ENCODE data around the gene GAB2. TPM values are rescaled to one million over a fixed set of nuclear protein-coding genes. Genes with fewer than 3 reads are reported as not detected.

The GAB2 gene
- polyA plus RNA-seq, 3 donors, result 2.8 to 39.4 (median 4.4) TPM

DNA sequence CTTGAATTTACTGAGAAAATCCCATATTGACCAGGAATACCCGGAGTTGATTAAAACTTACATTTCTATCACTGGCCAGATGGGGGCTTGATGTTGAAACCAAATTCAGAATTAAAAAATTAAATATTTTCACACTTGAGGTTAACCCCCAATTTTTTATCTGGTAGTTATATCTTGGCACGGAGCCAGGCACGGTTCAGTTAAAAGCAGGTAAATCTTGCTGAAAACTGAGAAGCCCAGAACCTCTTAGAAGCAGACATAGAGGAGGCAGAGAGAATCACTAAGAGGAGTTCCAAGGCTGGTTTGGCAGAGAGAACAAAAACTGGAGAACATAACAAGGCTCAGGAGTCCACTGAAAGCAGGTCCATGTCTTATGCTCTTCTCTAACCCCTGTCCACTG lies 151.2 kb downstream of the GAB2 start:
- Histone ChIP-seq H3K9ac (ENCODE audit: insufficient read depth, low read length, poor library complexity, severe bottlenecking) (no peak overlapping the region), H3K79me2 (ENCODE audit: insufficient read depth, low read length) (peaks cover 82% of the 10 kb centered on the region), H3K4me2 (replicated peaks; ENCODE audit: extremely low read depth, low read length, poor library complexity, severe bottlenecking) (no peak overlapping the region), H2AFZ (ENCODE audit: insufficient read depth, low read depth, low read length, poor library complexity, severe bottlenecking) (no peak overlapping the region), H3K9me3 (replicated peaks in 1 of 2; ENCODE audit: control insufficient read depth in 1 of 2, insufficient read depth in 1 of 2, low read length in 2 of 2) (no peaks in the 10 kb centered on the region), H3K27ac (ENCODE audit: low read depth in 1 of 2, low read length in 2 of 2) (peak overlapping the region; percentile 44 to 71), H3K4me1 (ENCODE audit: control insufficient read depth in 1 of 2, insufficient read depth in 2 of 2, low read length in 2 of 2) (peaks cover 3 to 8% of the 10 kb centered on the region in 2 donors), H3K4me3 (replicated peaks in 1 of 3; ENCODE audit: low read depth in 2 of 3, low read length in 3 of 3) (no peak overlapping the region), H4K20me1 (ENCODE audit: insufficient read depth, low read length) (peaks cover 90% of the 10 kb centered on the region), H3K36me3 (replicated peaks in 1 of 2; ENCODE audit: control insufficient read depth in 1 of 2, insufficient read depth in 2 of 2, low read length in 2 of 2) (peaks cover 3 to 32% of the 10 kb centered on the region in 2 donors), H3K27me3 (ENCODE audit: control insufficient read depth in 2 of 2, insufficient read depth in 2 of 2, low read length in 2 of 2) (no peaks in the 10 kb centered on the region)
- H3K27ac Mint-ChIP-seq, result peak overlapping the region; percentile 8 to 84 (median 72)
- H3K4me3 Mint-ChIP-seq, result no peak overlapping the region
- H3K36me3 Mint-ChIP-seq, result peaks cover 32 to 57% of the 10 kb centered on the region in 2 donors
- WGBS (ENCODE audit: insufficient coverage), result no CpG with 5 or more reads among the region's 3 CpGs
- H3K4me1 Mint-ChIP-seq, result peaks cover 16% of the 10 kb centered on the region
- no peaks in the 10 kb centered on the region for H3K9me3 Mint-ChIP-seq
- TF ChIP-seq, protein P1, sequence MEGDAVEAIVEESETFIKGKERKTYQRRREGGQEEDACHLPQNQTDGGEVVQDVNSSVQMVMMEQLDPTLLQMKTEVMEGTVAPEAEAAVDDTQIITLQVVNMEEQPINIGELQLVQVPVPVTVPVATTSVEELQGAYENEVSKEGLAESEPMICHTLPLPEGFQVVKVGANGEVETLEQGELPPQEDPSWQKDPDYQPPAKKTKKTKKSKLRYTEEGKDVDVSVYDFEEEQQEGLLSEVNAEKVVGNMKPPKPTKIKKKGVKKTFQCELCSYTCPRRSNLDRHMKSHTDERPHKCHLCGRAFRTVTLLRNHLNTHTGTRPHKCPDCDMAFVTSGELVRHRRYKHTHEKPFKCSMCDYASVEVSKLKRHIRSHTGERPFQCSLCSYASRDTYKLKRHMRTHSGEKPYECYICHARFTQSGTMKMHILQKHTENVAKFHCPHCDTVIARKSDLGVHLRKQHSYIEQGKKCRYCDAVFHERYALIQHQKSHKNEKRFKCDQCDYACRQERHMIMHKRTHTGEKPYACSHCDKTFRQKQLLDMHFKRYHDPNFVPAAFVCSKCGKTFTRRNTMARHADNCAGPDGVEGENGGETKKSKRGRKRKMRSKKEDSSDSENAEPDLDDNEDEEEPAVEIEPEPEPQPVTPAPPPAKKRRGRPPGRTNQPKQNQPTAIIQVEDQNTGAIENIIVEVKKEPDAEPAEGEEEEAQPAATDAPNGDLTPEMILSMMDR (IDR thresholded peaks at IDR 0.05), result no peak
- intact Hi-C loops (cut with micrococcal nuclease), result no loop called here
- H3K27me3 Mint-ChIP-seq (ENCODE audit: low read depth in 3 of 3), result no peaks in the 10 kb centered on the region
- DNase-seq, result no peak

- WGBS (ENCODE audit: insufficient coverage), result no CpG with 5 or more reads among the region's 3 CpGs
- Mint-ChIP-seq H3K36me3 (peaks cover 31 to 58% of the 10 kb centered on the region in 2 donors), H3K4me3 (no peak overlapping the region), H3K27me3 (ENCODE audit: low read depth in 3 of 3) (no peaks in the 10 kb centered on the region), H3K27ac (peak overlapping the region in 1 of 7 donors; percentile 23), H3K4me1 (peaks cover 16% of the 10 kb centered on the region), H3K9me3 (no peaks in the 10 kb centered on the region)
- TF ChIP-seq, protein P1 (IDR thresholded peaks at IDR 0.05), result no peak
- Histone ChIP-seq H3K9ac (ENCODE audit: insufficient read depth, low read length, poor library complexity, severe bottlenecking) (no peak overlapping the region), H3K9me3 (replicated peaks in 1 of 2; ENCODE audit: control insufficient read depth in 1 of 2, insufficient read depth in 1 of 2, low read length in 2 of 2) (no peaks in the 10 kb centered on the region), H4K20me1 (ENCODE audit: insufficient read depth, low read length) (peaks cover 90% of the 10 kb centered on the region), H3K27me3 (ENCODE audit: control insufficient read depth in 2 of 2, insufficient read depth in 2 of 2, low read length in 2 of 2) (no peaks in the 10 kb centered on the region), H3K36me3 (replicated peaks in 1 of 2; ENCODE audit: control insufficient read depth in 1 of 2, insufficient read depth in 2 of 2, low read length in 2 of 2) (peaks cover 2 to 21% of the 10 kb centered on the region in 2 donors), H2AFZ (ENCODE audit: insufficient read depth, low read depth, low read length, poor library complexity, severe bottlenecking) (no peak overlapping the region), H3K27ac (ENCODE audit: low read depth in 1 of 2, low read length in 2 of 2) (no peak overlapping the region), H3K4me3 (replicated peaks in 1 of 3; ENCODE audit: low read depth in 2 of 3, low read length in 3 of 3) (no peak overlapping the region), H3K4me2 (replicated peaks; ENCODE audit: extremely low read depth, low read length, poor library complexity, severe bottlenecking) (no peak overlapping the region), H3K79me2 (ENCODE audit: insufficient read depth, low read length) (peaks cover 83% of the 10 kb centered on the region), H3K4me1 (ENCODE audit: control insufficient read depth in 1 of 2, insufficient read depth in 2 of 2, low read length in 2 of 2) (peaks cover 3 to 8% of the 10 kb centered on the region in 2 donors)
- intact Hi-C loops (cut with micrococcal nuclease), result no loop called here
- no peak for DNase-seq
Observed at GRCh38 chr11:78265326-78265725, 152.3 kb downstream of the GAB2 start.

All from CD14-positive monocyte (primary cell).